HEK293 (cell line): ENCODE data around the gene EIF4ENIF1.

Experiments
- GLI4 ChIP-seq: fragments of 450-650 bp; formaldehyde crosslinking; IDR thresholded peaks from 2 replicates; pipeline ENCODE4 v1.5.1; 2016; ENCODE audit warnings: missing biosample characterization, missing genetic modification characterization
- TCF7L2 ChIP-seq: IDR thresholded peaks from 2 replicates; pipeline ENCODE4 v1.6.1; 2011; ENCODE audit warnings: low read depth, mild to moderate bottlenecking, inconsistent platforms, low read length, moderate library complexity, borderline replicate concordance
- ZFHX2 ChIP-seq: fragments of 450-650 bp; formaldehyde crosslinking; conservative IDR thresholded peaks from 2 replicates; pipeline ENCODE4 v1.5.1; 2016; ENCODE audit warnings: missing biosample characterization, missing genetic modification characterization
- ZNF114 ChIP-seq: fragments of 450-650 bp; formaldehyde crosslinking; IDR thresholded peaks from 2 replicates; pipeline ENCODE4 v1.5.0; 2017; ENCODE audit warnings: missing biosample characterization, missing genetic modification characterization
- ZNF664 ChIP-seq: fragments of 450-650 bp; formaldehyde crosslinking; IDR thresholded peaks from 2 replicates; pipeline ENCODE4 v1.5.1; 2016; ENCODE audit warnings: missing biosample characterization, missing genetic modification characterization
- ZNF677 ChIP-seq: fragments of 450-650 bp; IDR thresholded peaks from 2 replicates; pipeline ENCODE4 v1.5.0; 2018; ENCODE audit warnings: missing biosample characterization, mild to moderate bottlenecking, missing genetic modification characterization, moderate library complexity
- ZSCAN16 ChIP-seq: fragments of 450-650 bp; formaldehyde crosslinking; IDR thresholded peaks from 2 replicates; pipeline ENCODE4 v1.5.1; 2016; ENCODE audit warnings: missing biosample characterization, missing genetic modification characterization
- TF ChIP-seq, protein P1 (sequence below): fragments of 450-650 bp; formaldehyde crosslinking; IDR thresholded peaks from 2 replicates; pipeline ENCODE4 v1.5.1; 2016; ENCODE audit warnings: missing biosample characterization, missing genetic modification characterization
- TF ChIP-seq, protein P2 (sequence below): fragments of 450-650 bp; formaldehyde crosslinking; IDR thresholded peaks from 2 replicates; pipeline ENCODE4 v1.5.1; 2016; ENCODE audit warnings: missing biosample characterization, missing genetic modification characterization
- TF ChIP-seq, protein P3 (sequence below): fragments of 450-650 bp; formaldehyde crosslinking; IDR thresholded peaks from 2 replicates; pipeline ENCODE4 v1.5.1; 2017; ENCODE audit warnings: missing biosample characterization, missing genetic modification characterization
- TF ChIP-seq, protein P4 (sequence below): fragments of 450-650 bp; formaldehyde crosslinking; IDR thresholded peaks from 2 replicates; pipeline ENCODE4 v1.5.1; 2016; ENCODE audit warnings: missing biosample characterization, missing genetic modification characterization

- TF ChIP-seq, protein P1, sequence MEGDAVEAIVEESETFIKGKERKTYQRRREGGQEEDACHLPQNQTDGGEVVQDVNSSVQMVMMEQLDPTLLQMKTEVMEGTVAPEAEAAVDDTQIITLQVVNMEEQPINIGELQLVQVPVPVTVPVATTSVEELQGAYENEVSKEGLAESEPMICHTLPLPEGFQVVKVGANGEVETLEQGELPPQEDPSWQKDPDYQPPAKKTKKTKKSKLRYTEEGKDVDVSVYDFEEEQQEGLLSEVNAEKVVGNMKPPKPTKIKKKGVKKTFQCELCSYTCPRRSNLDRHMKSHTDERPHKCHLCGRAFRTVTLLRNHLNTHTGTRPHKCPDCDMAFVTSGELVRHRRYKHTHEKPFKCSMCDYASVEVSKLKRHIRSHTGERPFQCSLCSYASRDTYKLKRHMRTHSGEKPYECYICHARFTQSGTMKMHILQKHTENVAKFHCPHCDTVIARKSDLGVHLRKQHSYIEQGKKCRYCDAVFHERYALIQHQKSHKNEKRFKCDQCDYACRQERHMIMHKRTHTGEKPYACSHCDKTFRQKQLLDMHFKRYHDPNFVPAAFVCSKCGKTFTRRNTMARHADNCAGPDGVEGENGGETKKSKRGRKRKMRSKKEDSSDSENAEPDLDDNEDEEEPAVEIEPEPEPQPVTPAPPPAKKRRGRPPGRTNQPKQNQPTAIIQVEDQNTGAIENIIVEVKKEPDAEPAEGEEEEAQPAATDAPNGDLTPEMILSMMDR (tag by site-specific recombination): no peak
- TF ChIP-seq ZNF114 (tag by site-specific recombination): no peak
- TF ChIP-seq ZSCAN16: no peak
- TF ChIP-seq ZNF677: no peak
- TF ChIP-seq, protein P2, sequence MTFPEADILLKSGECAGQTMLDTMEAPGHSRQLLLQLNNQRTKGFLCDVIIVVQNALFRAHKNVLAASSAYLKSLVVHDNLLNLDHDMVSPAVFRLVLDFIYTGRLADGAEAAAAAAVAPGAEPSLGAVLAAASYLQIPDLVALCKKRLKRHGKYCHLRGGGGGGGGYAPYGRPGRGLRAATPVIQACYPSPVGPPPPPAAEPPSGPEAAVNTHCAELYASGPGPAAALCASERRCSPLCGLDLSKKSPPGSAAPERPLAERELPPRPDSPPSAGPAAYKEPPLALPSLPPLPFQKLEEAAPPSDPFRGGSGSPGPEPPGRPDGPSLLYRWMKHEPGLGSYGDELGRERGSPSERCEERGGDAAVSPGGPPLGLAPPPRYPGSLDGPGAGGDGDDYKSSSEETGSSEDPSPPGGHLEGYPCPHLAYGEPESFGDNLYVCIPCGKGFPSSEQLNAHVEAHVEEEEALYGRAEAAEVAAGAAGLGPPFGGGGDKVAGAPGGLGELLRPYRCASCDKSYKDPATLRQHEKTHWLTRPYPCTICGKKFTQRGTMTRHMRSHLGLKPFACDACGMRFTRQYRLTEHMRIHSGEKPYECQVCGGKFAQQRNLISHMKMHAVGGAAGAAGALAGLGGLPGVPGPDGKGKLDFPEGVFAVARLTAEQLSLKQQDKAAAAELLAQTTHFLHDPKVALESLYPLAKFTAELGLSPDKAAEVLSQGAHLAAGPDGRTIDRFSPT (tag by site-specific recombination): no peak
- TF ChIP-seq, protein P3, sequence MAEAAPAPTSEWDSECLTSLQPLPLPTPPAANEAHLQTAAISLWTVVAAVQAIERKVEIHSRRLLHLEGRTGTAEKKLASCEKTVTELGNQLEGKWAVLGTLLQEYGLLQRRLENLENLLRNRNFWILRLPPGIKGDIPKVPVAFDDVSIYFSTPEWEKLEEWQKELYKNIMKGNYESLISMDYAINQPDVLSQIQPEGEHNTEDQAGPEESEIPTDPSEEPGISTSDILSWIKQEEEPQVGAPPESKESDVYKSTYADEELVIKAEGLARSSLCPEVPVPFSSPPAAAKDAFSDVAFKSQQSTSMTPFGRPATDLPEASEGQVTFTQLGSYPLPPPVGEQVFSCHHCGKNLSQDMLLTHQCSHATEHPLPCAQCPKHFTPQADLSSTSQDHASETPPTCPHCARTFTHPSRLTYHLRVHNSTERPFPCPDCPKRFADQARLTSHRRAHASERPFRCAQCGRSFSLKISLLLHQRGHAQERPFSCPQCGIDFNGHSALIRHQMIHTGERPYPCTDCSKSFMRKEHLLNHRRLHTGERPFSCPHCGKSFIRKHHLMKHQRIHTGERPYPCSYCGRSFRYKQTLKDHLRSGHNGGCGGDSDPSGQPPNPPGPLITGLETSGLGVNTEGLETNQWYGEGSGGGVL (tag by site-specific recombination): no peak
- no peak for TF ChIP-seq ZNF664 (tag by site-specific recombination)
- TF ChIP-seq ZFHX2 (tag by site-specific recombination): no peak
- TF ChIP-seq, protein P4, sequence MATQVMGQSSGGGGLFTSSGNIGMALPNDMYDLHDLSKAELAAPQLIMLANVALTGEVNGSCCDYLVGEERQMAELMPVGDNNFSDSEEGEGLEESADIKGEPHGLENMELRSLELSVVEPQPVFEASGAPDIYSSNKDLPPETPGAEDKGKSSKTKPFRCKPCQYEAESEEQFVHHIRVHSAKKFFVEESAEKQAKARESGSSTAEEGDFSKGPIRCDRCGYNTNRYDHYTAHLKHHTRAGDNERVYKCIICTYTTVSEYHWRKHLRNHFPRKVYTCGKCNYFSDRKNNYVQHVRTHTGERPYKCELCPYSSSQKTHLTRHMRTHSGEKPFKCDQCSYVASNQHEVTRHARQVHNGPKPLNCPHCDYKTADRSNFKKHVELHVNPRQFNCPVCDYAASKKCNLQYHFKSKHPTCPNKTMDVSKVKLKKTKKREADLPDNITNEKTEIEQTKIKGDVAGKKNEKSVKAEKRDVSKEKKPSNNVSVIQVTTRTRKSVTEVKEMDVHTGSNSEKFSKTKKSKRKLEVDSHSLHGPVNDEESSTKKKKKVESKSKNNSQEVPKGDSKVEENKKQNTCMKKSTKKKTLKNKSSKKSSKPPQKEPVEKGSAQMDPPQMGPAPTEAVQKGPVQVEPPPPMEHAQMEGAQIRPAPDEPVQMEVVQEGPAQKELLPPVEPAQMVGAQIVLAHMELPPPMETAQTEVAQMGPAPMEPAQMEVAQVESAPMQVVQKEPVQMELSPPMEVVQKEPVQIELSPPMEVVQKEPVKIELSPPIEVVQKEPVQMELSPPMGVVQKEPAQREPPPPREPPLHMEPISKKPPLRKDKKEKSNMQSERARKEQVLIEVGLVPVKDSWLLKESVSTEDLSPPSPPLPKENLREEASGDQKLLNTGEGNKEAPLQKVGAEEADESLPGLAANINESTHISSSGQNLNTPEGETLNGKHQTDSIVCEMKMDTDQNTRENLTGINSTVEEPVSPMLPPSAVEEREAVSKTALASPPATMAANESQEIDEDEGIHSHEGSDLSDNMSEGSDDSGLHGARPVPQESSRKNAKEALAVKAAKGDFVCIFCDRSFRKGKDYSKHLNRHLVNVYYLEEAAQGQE: no peak
- no peak for TF ChIP-seq TCF7L2
- no peak for TF ChIP-seq GLI4 (tag by site-specific recombination)
Measured at GRCh38 chr22:31520051-31520450, 30.4 kb upstream of the EIF4ENIF1 start.
